SH-SY5Y (cell line): ENCODE data around the gene SARNP.

Source experiments
- GATA2 ChIP-seq: IDR thresholded peaks from 2 replicates; pipeline ENCODE4 v1.6.1; 2011; ENCODE audit warnings: mild to moderate bottlenecking, low read depth, low read length
- GATA3 ChIP-seq: IDR thresholded peaks from 2 replicates; pipeline ENCODE4 v1.6.1; 2011; ENCODE audit warnings: low read depth, mild to moderate bottlenecking, low read length, moderate library complexity

GRCh38 chr12:55850401-55850800, 32.9 kb upstream of the SARNP start:
- TF ChIP-seq GATA2 (no peak), GATA3 (no peak)
